ENCODE measurements around the gene FLVCR1. TPM values are rescaled to one million over a fixed set of nuclear protein-coding genes. Genes with fewer than 3 reads are reported as not detected.

FLVCR1 gene
- total and polyA plus RNA-seq, 2 donors from 2014 or later: 2.9 to 6.8 TPM

- Histone ChIP-seq H3K27ac (ENCODE audit: low read depth in 2 of 2, low read length in 2 of 2) (no peak overlapping the region), H3K36me3 (ENCODE audit: control insufficient read depth in 2 of 3, insufficient read depth in 3 of 3, low read length in 3 of 3) (no peaks in the 10 kb centered on the region), H3K4me3 (ENCODE audit: low read length in 3 of 3) (no peak overlapping the region), H3K9me3 (ENCODE audit: control insufficient read depth in 2 of 3, insufficient read depth in 1 of 3, low read length in 3 of 3) (peaks cover 0 to 2% (median 0%) of the 10 kb centered on the region in 3 donors), H3K9ac (ENCODE audit: low read length in 3 of 3) (no peak overlapping the region), H3K27me3 (ENCODE audit: control insufficient read depth, insufficient read depth, low read length) (no peaks in the 10 kb centered on the region), H3K4me1 (ENCODE audit: control insufficient read depth in 2 of 3, insufficient read depth in 2 of 3, low read depth in 1 of 3, low read length in 3 of 3) (no peaks in the 10 kb centered on the region)
- DNase-seq (peak in 1 of 5 donors; percentile 2), FAIRE-seq (no peak)
- intact Hi-C loops (cut with DNase I): loop anchor here (10.0 kb wide), 1 partner anchor 175 kb away; no protein-coding TSS in a partner anchor
- TF ChIP-seq, protein P1, sequence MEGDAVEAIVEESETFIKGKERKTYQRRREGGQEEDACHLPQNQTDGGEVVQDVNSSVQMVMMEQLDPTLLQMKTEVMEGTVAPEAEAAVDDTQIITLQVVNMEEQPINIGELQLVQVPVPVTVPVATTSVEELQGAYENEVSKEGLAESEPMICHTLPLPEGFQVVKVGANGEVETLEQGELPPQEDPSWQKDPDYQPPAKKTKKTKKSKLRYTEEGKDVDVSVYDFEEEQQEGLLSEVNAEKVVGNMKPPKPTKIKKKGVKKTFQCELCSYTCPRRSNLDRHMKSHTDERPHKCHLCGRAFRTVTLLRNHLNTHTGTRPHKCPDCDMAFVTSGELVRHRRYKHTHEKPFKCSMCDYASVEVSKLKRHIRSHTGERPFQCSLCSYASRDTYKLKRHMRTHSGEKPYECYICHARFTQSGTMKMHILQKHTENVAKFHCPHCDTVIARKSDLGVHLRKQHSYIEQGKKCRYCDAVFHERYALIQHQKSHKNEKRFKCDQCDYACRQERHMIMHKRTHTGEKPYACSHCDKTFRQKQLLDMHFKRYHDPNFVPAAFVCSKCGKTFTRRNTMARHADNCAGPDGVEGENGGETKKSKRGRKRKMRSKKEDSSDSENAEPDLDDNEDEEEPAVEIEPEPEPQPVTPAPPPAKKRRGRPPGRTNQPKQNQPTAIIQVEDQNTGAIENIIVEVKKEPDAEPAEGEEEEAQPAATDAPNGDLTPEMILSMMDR (IDR thresholded peaks at IDR 0.05; ENCODE audit: borderline replicate concordance, extremely low read depth, insufficient read depth): no peak
These were observed 38.3 kb upstream of the FLVCR1 start for GRCh38 chr1:212819726-212820125.

GRCh38 chr1:212820969-212821368, 37.1 kb upstream of the FLVCR1 start:
- Histone ChIP-seq H3K4me1 (ENCODE audit: control insufficient read depth in 2 of 3, insufficient read depth in 2 of 3, low read depth in 1 of 3, low read length in 3 of 3) (no peaks in the 10 kb centered on the region), H3K27ac (ENCODE audit: low read depth in 2 of 2, low read length in 2 of 2) (no peak overlapping the region), H3K9me3 (ENCODE audit: control insufficient read depth in 2 of 3, insufficient read depth in 1 of 3, low read length in 3 of 3) (peaks cover 0 to 12% (median 0%) of the 10 kb centered on the region in 3 donors), H3K4me3 (ENCODE audit: low read length in 3 of 3) (no peak overlapping the region), H3K27me3 (ENCODE audit: control insufficient read depth, insufficient read depth, low read length) (no peaks in the 10 kb centered on the region), H3K9ac (ENCODE audit: low read length in 3 of 3) (no peak overlapping the region), H3K36me3 (ENCODE audit: control insufficient read depth in 2 of 3, insufficient read depth in 3 of 3, low read length in 3 of 3) (no peaks in the 10 kb centered on the region)
- no peak for FAIRE-seq
- intact Hi-C loops (cut with DNase I): no loop called here
- DNase-seq: no peak
- TF ChIP-seq, protein P1 (IDR thresholded peaks at IDR 0.05; ENCODE audit: borderline replicate concordance, extremely low read depth, insufficient read depth): no peak

DNA sequence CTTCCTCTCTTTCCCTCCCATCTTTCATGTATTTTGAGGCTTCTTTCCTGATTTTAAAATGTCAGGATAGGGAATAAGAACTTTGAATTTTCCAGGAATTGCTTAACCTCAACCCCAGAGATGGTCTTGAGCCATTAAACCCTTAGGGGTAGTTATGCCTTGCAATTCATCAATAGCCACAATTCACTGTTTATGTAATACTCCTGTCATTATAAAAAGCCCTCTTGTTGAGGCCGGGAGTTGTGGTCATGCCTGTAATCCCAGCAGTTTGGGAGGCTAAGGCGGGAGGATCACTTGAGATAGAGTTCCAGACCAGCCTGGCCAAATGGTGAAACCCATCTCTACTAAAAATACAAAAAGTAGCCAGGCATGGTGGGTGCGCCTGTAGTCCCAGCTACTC, 35.1 kb upstream of the FLVCR1 start:
- H3K27ac ChIP-seq (ENCODE audit: low read depth in 2 of 2, low read length in 2 of 2): no peak overlapping the region
- DNase-seq (no peak), FAIRE-seq (no peak)
- H3K9ac ChIP-seq (ENCODE audit: low read length in 3 of 3): no peak overlapping the region
- H3K36me3 ChIP-seq (ENCODE audit: control insufficient read depth in 2 of 3, insufficient read depth in 3 of 3, low read length in 3 of 3): no peaks in the 10 kb centered on the region
- peaks cover 0 to 16% (median 0%) of the 10 kb centered on the region in 3 donors for H3K9me3 ChIP-seq (ENCODE audit: control insufficient read depth in 2 of 3, insufficient read depth in 1 of 3, low read length in 3 of 3)
- no peaks in the 10 kb centered on the region for H3K27me3 ChIP-seq (ENCODE audit: control insufficient read depth, insufficient read depth, low read length)
- intact Hi-C loops (cut with DNase I): no loop called here
- TF ChIP-seq, protein P1 (IDR thresholded peaks at IDR 0.05; ENCODE audit: borderline replicate concordance, extremely low read depth, insufficient read depth): no peak
- H3K4me3 ChIP-seq (ENCODE audit: low read length in 3 of 3): no peak overlapping the region
- H3K4me1 ChIP-seq (ENCODE audit: control insufficient read depth in 2 of 3, insufficient read depth in 2 of 3, low read depth in 1 of 3, low read length in 3 of 3): no peaks in the 10 kb centered on the region

GRCh38 chr1:212824201-212824600, 33.9 kb upstream of the FLVCR1 start:
- Histone ChIP-seq H3K9ac (ENCODE audit: low read length in 3 of 3) (no peak overlapping the region), H3K9me3 (ENCODE audit: control insufficient read depth in 2 of 3, insufficient read depth in 1 of 3, low read length in 3 of 3) (peaks cover 0 to 16% (median 0%) of the 10 kb centered on the region in 3 donors), H3K27me3 (ENCODE audit: control insufficient read depth, insufficient read depth, low read length) (no peaks in the 10 kb centered on the region), H3K36me3 (ENCODE audit: control insufficient read depth in 2 of 3, insufficient read depth in 3 of 3, low read length in 3 of 3) (no peaks in the 10 kb centered on the region), H3K4me1 (ENCODE audit: control insufficient read depth in 2 of 3, insufficient read depth in 2 of 3, low read depth in 1 of 3, low read length in 3 of 3) (no peaks in the 10 kb centered on the region), H3K27ac (ENCODE audit: low read depth in 2 of 2, low read length in 2 of 2) (no peak overlapping the region), H3K4me3 (ENCODE audit: low read length in 3 of 3) (no peak overlapping the region)
- no peak for FAIRE-seq
- DNase-seq: no peak
- intact Hi-C loops (cut with DNase I): no loop called here
- TF ChIP-seq, protein P1 (IDR thresholded peaks at IDR 0.05; ENCODE audit: borderline replicate concordance, extremely low read depth, insufficient read depth): no peak
